Uterus (tissue), 2 donors: Measurements from ENCODE around the gene SMPDL3A.

Source experiments
- CTCF ChIP-seq, 4 experiments: fragments of 200-600 bp in 2 of 4; fragments of 450-650 bp in 2 of 4; sonication (generic) in 2 of 4; IDR thresholded peaks; one replicate each; pipeline ENCODE4 v1.5.1; 2016 to 2019; ENCODE audit warnings: antibody characterized with exemption in 4 of 4, mild to moderate bottlenecking in 2 of 4, moderate library complexity in 1 of 4
- POLR2A ChIP-seq, 2 donors: fragments of 450-650 bp; IDR thresholded peaks; one replicate each; pipeline ENCODE4 v1.6.1; 2016; ENCODE audit warnings: antibody characterized with exemption in 2 of 2, mild to moderate bottlenecking in 1 of 2, moderate library complexity in 1 of 2

GRCh38 chr6:122780114-122780513 is 8.9 kb upstream of the SMPDL3A start:
- no peak for TF ChIP-seq CTCF (IDR thresholded peaks at IDR 0.05)
- TF ChIP-seq POLR2A (IDR thresholded peaks at IDR 0.05) = no peak
